DND-41 (cell line): ENCODE data around the gene PCDHGA7.

Experiments
- CTCF ChIP-seq: IDR thresholded peaks from 2 replicates; pipeline ENCODE4 v1.5.1; 2012; ENCODE audit warnings: borderline replicate concordance, low read length, moderate library complexity, mild to moderate bottlenecking; ENCODE audit not compliant: poor library complexity, severe bottlenecking; ENCODE audit errors: extremely low read depth
- EZH2 ChIP-seq: IDR thresholded peaks from 3 replicates; pipeline ENCODE4 v1.6.1; 2012; ENCODE audit warnings: borderline replicate concordance, low read depth, mild to moderate bottlenecking, moderate library complexity, low read length, inconsistent platforms; ENCODE audit not compliant: severe bottlenecking

- TF ChIP-seq EZH2 (no peak), CTCF (peak; percentile 34)
These were observed 43.8 kb upstream of the PCDHGA7 start, which contains the start of gene PCDHGA2 for GRCh38 chr5:141338538-141339306.
